Skeletal muscle satellite cell (primary cell): ENCODE measurements around the gene TSPAN10.

Source experiments
- H3K27me3 ChIP-seq: 2 replicates; pipeline ENCODE4 v1.7.0; 2013; ENCODE audit warnings: low read length; ENCODE audit not compliant: control insufficient read depth, insufficient read depth
- H3K36me3 ChIP-seq: 2 replicates; pipeline ENCODE4 v1.7.0; 2013; ENCODE audit warnings: mild to moderate bottlenecking, control low read depth, low read length; ENCODE audit not compliant: insufficient read depth
- H3K4me1 ChIP-seq: 2 replicates; pipeline ENCODE4 v1.7.0; 2013; ENCODE audit warnings: low read length; ENCODE audit not compliant: control insufficient read depth, insufficient read depth
- H3K4me2 ChIP-seq: 2 replicates; pipeline ENCODE4 v1.7.0; 2013; ENCODE audit warnings: mild to moderate bottlenecking, low read length
- H3K4me3 ChIP-seq: 2 replicates; pipeline ENCODE4 v1.7.0; 2013; ENCODE audit warnings: low read length
- H3K9ac ChIP-seq: 2 replicates; pipeline ENCODE4 v1.7.0; 2013; ENCODE audit warnings: mild to moderate bottlenecking, low read depth, low read length, moderate library complexity
- H3K9me3 ChIP-seq: replicated peaks from 2 replicates; pipeline ENCODE4 v1.7.0; 2013; ENCODE audit warnings: mild to moderate bottlenecking, control low read depth, low read length

Gene TSPAN10

GRCh38 chr17:81683584-81684441, 46.8 kb downstream of the TSPAN10 start, which contains the start of the genes ARL16 and HGS:
ARL16 (minus strand) TSS chr17:81683797; CDS start chr17:81683753, 44 bp downstream.
HGS (plus strand) TSS chr17:81684011; CDS start chr17:81684067, 56 bp downstream.
- peak within 1 kb of the TSS; percentile 98 for H3K9ac ChIP-seq
- H3K27me3 ChIP-seq = no peaks in the 10 kb centered on the region
- H3K36me3 ChIP-seq = peaks cover 52% of the 10 kb centered on the region
- no peaks in the 10 kb centered on the region for H3K9me3 ChIP-seq
- peak within 1 kb of the TSS; percentile 95 for H3K4me2 ChIP-seq
- H3K4me3 ChIP-seq = peak within 1 kb of the TSS; percentile 86
- H3K4me1 ChIP-seq = peaks cover 32% of the 10 kb centered on the region

DNA sequence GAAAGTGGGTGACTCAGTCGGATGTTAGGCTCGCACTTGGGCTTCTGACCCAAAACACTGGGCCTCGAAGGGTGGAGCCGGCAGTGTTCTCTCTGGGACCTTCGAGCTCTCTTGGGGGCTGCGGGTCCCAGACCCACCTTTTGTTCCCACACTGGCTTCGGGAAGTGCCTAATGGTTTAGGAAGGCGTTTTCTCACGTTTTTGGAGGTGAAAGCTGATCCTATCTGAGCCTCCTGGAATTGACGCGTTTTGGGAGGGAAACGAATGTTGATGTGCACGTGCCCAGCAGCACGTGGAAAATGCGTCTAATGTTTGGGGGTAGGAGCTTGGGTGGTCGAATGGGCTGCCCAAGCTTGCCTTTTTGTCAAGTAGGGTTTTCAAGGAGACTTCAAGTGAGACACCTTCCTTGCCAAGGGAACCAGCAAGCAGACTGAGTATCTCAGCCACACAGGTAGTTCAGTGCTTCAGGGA, 47.5 kb downstream of the TSPAN10 start:
- Histone ChIP-seq H3K27me3 (no peaks in the 10 kb centered on the region), H3K36me3 (peaks cover 59% of the 10 kb centered on the region), H3K9me3 (no peaks in the 10 kb centered on the region), H3K4me2 (peak overlapping the region; percentile 95), H3K4me1 (peaks cover 32% of the 10 kb centered on the region), H3K9ac (peak overlapping the region; percentile 98), H3K4me3 (peak overlapping the region; percentile 77)

GRCh38 chr17:81685108-81685507, 48.1 kb downstream of the TSPAN10 start:
- H3K36me3 ChIP-seq = peaks cover 61% of the 10 kb centered on the region
- peak overlapping the region; percentile 98 for H3K9ac ChIP-seq
- H3K27me3 ChIP-seq = no peaks in the 10 kb centered on the region
- peak overlapping the region; percentile 77 for H3K4me3 ChIP-seq
- no peaks in the 10 kb centered on the region for H3K9me3 ChIP-seq
- H3K4me2 ChIP-seq = peak overlapping the region; percentile 95
- peaks cover 32% of the 10 kb centered on the region for H3K4me1 ChIP-seq

GRCh38 chr17:81686614-81687013, 49.6 kb downstream of the TSPAN10 start:
- no peaks in the 10 kb centered on the region for H3K27me3 ChIP-seq
- no peak overlapping the region for H3K9ac ChIP-seq
- H3K4me2 ChIP-seq = no peak overlapping the region
- no peak overlapping the region for H3K4me3 ChIP-seq
- H3K36me3 ChIP-seq = peaks cover 66% of the 10 kb centered on the region
- no peaks in the 10 kb centered on the region for H3K9me3 ChIP-seq
- peaks cover 28% of the 10 kb centered on the region for H3K4me1 ChIP-seq

- Histone ChIP-seq H3K36me3 (peaks cover 77% of the 10 kb centered on the region), H3K9ac (no peak overlapping the region)
Observed at GRCh38 chr17:81687770-81688541, 51.0 kb downstream of the TSPAN10 start.

GRCh38 chr17:81688616-81689015, 51.6 kb downstream of the TSPAN10 start:
- no peak overlapping the region for H3K4me3 ChIP-seq
- no peak overlapping the region for H3K4me2 ChIP-seq
- H3K4me1 ChIP-seq = peaks cover 16% of the 10 kb centered on the region
- H3K27me3 ChIP-seq = no peaks in the 10 kb centered on the region
- no peak overlapping the region for H3K9ac ChIP-seq
- H3K9me3 ChIP-seq = no peaks in the 10 kb centered on the region
- peaks cover 81% of the 10 kb centered on the region for H3K36me3 ChIP-seq

More at GRCh38 chr17:81687770-81688541, 51.0 kb downstream of the TSPAN10 start:
- Histone ChIP-seq H3K4me2 (no peak overlapping the region), H3K9me3 (no peaks in the 10 kb centered on the region), H3K4me1 (peaks cover 16% of the 10 kb centered on the region), H3K27me3 (no peaks in the 10 kb centered on the region), H3K4me3 (no peak overlapping the region)

DNA sequence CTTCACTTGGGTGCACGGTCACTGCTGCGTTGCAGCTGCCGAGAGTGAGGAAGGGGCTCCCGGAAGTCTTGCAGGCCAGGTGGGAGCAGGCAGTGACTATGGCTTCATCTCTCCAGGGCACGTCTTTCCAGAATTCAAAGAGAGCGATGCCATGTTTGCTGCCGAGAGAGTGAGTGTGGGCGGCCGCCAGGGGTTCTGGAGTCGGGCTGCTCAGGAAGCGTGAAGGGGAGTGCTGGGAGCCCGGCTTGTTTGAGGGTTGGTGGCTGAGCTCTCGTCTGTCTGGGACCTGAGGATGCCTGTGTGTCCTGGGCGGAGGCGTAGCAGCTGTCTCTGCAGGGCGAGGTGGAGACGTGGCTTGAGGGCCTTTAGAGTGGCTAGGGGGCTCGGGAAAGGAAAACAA, 53.1 kb downstream of the TSPAN10 start:
- Histone ChIP-seq H3K4me1 (peaks cover 9% of the 10 kb centered on the region), H3K27me3 (no peaks in the 10 kb centered on the region), H3K4me3 (no peak overlapping the region), H3K36me3 (peaks cover 96% of the 10 kb centered on the region), H3K9me3 (no peaks in the 10 kb centered on the region), H3K4me2 (no peak overlapping the region), H3K9ac (no peak overlapping the region)

DNA sequence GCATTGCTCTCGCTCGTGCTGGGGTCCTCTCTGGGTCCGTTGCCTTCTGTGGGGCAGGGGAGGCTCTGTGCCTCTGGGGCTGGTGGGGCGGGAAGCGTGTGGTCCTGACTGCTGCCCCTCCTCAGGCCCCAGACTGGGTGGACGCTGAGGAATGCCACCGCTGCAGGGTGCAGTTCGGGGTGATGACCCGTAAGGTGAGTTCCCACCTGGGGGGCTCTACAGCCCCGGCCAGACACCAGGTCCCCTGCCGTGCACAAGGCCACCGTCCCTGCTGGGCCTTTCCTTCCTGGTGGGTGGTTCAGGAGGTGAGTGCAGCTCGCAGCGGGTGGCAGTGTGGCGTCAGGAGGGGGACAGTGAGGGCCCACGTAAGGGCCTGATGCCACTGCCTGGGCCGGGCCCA, 53.6 kb downstream of the TSPAN10 start:
- peaks cover 5% of the 10 kb centered on the region for H3K4me1 ChIP-seq

DNA sequence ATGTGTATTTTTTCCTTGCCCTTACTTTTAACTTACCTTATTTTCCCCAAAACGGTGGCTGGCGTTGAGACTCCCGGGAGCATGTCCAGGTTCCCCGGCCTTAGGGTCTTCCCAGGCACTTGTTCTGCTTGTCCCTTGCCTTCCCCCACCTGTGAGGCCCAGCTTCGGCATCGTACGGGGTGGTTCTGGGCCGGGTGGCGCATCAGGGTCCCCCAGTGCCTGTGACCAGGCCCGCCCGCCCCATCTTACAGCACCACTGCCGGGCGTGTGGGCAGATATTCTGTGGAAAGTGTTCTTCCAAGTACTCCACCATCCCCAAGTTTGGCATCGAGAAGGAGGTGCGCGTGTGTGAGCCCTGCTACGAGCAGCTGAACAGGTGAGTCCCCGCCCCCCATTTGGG, 54.2 kb downstream of the TSPAN10 start:
- Histone ChIP-seq H3K4me2 (no peak overlapping the region), H3K4me1 (no peaks in the 10 kb centered on the region), H3K27me3 (no peaks in the 10 kb centered on the region), H3K9ac (no peak overlapping the region), H3K36me3 (peaks cover 97% of the 10 kb centered on the region), H3K9me3 (no peaks in the 10 kb centered on the region), H3K4me3 (no peak overlapping the region)

More for the DNA sequence above, 53.6 kb downstream of the TSPAN10 start:
- no peaks in the 10 kb centered on the region for H3K27me3 ChIP-seq
- no peak overlapping the region for H3K9ac ChIP-seq
- H3K9me3 ChIP-seq = no peaks in the 10 kb centered on the region
- H3K4me3 ChIP-seq = no peak overlapping the region
- peaks cover 97% of the 10 kb centered on the region for H3K36me3 ChIP-seq
- no peak overlapping the region for H3K4me2 ChIP-seq

- Histone ChIP-seq H3K36me3 (peaks cover 97% of the 10 kb centered on the region), H3K9ac (no peak overlapping the region), H3K9me3 (no peaks in the 10 kb centered on the region), H3K4me1 (no peaks in the 10 kb centered on the region), H3K4me2 (no peak overlapping the region), H3K4me3 (no peak overlapping the region), H3K27me3 (no peaks in the 10 kb centered on the region)
Observed at GRCh38 chr17:81691608-81692007, 54.6 kb downstream of the TSPAN10 start.

DNA sequence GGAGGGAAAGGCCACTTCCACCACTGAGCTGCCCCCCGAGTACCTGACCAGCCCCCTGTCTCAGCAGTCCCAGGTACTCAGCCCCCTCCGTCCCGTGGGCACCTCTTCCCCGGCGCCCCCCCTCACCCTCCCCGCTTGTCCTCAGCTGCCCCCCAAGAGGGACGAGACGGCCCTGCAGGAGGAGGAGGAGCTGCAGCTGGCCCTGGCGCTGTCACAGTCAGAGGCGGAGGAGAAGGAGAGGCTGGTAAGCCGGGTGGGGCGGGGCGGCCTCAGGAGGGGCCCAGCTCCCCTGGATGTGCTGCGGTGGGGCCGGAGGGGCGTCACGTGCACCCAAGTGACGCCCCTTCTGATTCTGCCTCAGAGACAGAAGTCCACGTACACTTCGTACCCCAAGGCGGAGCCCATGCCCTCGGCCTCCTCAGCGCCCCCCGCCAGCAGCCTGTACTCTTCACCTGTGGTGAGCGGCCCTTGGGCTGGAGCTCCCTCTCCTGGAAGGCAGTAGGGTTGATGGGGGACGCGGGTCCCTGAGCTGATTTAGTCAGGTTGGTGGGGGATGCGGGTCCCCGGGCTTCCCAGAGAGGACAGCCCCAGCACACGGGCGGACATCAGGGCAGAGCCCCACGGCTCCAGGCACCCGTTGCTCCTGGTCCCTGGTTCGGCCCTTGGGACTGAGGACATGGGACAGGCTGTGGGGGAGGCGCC, 56.7 kb downstream of the TSPAN10 start:
- H3K4me1 ChIP-seq = no peaks in the 10 kb centered on the region
- H3K4me3 ChIP-seq = no peak overlapping the region
- peaks cover 94% of the 10 kb centered on the region for H3K36me3 ChIP-seq
- H3K9me3 ChIP-seq = no peaks in the 10 kb centered on the region
- no peak overlapping the region for H3K9ac ChIP-seq
- H3K4me2 ChIP-seq = no peak overlapping the region
- H3K27me3 ChIP-seq = no peaks in the 10 kb centered on the region
